MCF 10A (cell line): Measurements from ENCODE around the gene TPSB2. TPM values are rescaled to one million over a fixed set of nuclear protein-coding genes. Genes with fewer than 3 reads are reported as not detected.
"Not testable (repeated sequence)": the region's sequence is repeated elsewhere in the genome, so short reads cannot be mapped to it uniquely, and the experiment has no call there.

ENCODE experiments used
- BruUV-seq: library from RNA; stranded (reverse); fragments of 400-500 nt; replicated peaks from 2 replicates; lab custom pipeline; 2021; lab: Mats Ljungman, UMichigan
- CTCF ChIA-PET: fragments of 300-600 bp; sonication (Branson Sonifier 250); formaldehyde crosslinking; extraction: SDS; loops from one replicate; lab custom pipeline; 2021; ENCODE audit warnings: antibody characterized with exemption, inconsistent platforms; lab: Yijun Ruan, JAX
- POLR2A ChIA-PET: fragments of 300-600, 350-650 bp; sonication (Branson Sonifier 250); formaldehyde crosslinking; extraction: SDS; loops from one replicate; lab custom pipeline; 2020; ENCODE audit warnings: antibody characterized with exemption, inconsistent platforms; lab: Yijun Ruan, JAX
- DNase-seq: peaks from one replicate; pipeline ENCODE4 v3.0.0-alpha.2; 2018; ENCODE audit not compliant: unreplicated experiment
- H3K27ac Mint-ChIP-seq: one replicate; pipeline ENCODE4 v1.8.0; 2022; ENCODE audit warnings: mild to moderate bottlenecking, low read depth, mixed read lengths; ENCODE audit not compliant: unreplicated experiment
- H3K27me3 Mint-ChIP-seq: one replicate; pipeline ENCODE4 v1.8.0; 2022; ENCODE audit warnings: mixed read lengths; ENCODE audit not compliant: insufficient read depth, unreplicated experiment
- H3K36me3 Mint-ChIP-seq: one replicate; pipeline ENCODE4 v1.8.0; 2022; ENCODE audit warnings: mild to moderate bottlenecking, moderate library complexity, mixed read lengths; ENCODE audit not compliant: insufficient read depth, unreplicated experiment
- H3K4me1 Mint-ChIP-seq: one replicate; pipeline ENCODE4 v1.8.0; 2022; ENCODE audit warnings: mixed read lengths; ENCODE audit not compliant: insufficient read depth, unreplicated experiment
- H3K4me3 Mint-ChIP-seq: one replicate; pipeline ENCODE4 v1.8.0; 2022; ENCODE audit warnings: mild to moderate bottlenecking, moderate library complexity, mixed read lengths; ENCODE audit not compliant: unreplicated experiment
- H3K9me3 Mint-ChIP-seq: one replicate; pipeline ENCODE4 v1.8.0; 2022; ENCODE audit warnings: mixed read lengths; ENCODE audit not compliant: unreplicated experiment
- intact Hi-C: fragments of 100-400 bp; cut with micrococcal nuclease; formaldehyde crosslinking; loops from 2 replicates; pipeline ENCODE4 v1.14.1; 2022
- total RNA-seq: library from RNA; stranded (reverse); gene quantifications from 2 replicates; pipeline ENCODE4 v1.2.3, GENCODE V29; 2022
- TF ChIP-seq, protein P1 (sequence below): fragments of 200-600 bp; IDR thresholded peaks from one replicate; pipeline ENCODE4 v1.8.0; 2022; ENCODE audit warnings: antibody characterized with exemption, mild to moderate bottlenecking; ENCODE audit not compliant: unreplicated experiment

Gene TPSB2
- total RNA-seq, 1 experiment from 2014 or later = not detected

GRCh38 chr16:1188432-1189189, 41.4 kb downstream of the TPSB2 start:
- Mint-ChIP-seq H3K27me3 (no peaks in the 10 kb centered on the region), H3K36me3 (no peaks in the 10 kb centered on the region), H3K4me1 (no peaks in the 10 kb centered on the region), H3K27ac (no peak overlapping the region), H3K9me3 (no peaks in the 10 kb centered on the region), H3K4me3 (no peak overlapping the region)
- ChIA-PET CTCF (interaction anchor here (0.7 kb wide), 1 partner anchor 137 kb away, joined by 3 read pairs; no protein-coding TSS in a partner anchor), POLR2A (no interaction called here)
- peak; percentile 39 for DNase-seq
- BruUV-seq = no TSS peak
- TF ChIP-seq, protein P1, sequence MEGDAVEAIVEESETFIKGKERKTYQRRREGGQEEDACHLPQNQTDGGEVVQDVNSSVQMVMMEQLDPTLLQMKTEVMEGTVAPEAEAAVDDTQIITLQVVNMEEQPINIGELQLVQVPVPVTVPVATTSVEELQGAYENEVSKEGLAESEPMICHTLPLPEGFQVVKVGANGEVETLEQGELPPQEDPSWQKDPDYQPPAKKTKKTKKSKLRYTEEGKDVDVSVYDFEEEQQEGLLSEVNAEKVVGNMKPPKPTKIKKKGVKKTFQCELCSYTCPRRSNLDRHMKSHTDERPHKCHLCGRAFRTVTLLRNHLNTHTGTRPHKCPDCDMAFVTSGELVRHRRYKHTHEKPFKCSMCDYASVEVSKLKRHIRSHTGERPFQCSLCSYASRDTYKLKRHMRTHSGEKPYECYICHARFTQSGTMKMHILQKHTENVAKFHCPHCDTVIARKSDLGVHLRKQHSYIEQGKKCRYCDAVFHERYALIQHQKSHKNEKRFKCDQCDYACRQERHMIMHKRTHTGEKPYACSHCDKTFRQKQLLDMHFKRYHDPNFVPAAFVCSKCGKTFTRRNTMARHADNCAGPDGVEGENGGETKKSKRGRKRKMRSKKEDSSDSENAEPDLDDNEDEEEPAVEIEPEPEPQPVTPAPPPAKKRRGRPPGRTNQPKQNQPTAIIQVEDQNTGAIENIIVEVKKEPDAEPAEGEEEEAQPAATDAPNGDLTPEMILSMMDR = no peak
- intact Hi-C loops = no loop called here

- BruUV-seq, POLR2A ChIA-PET, H3K4me1 Mint-ChIP-seq, H3K9me3 Mint-ChIP-seq, H3K36me3 Mint-ChIP-seq, CTCF ChIA-PET, H3K27ac Mint-ChIP-seq, H3K4me3 Mint-ChIP-seq, H3K27me3 Mint-ChIP-seq, intact Hi-C loops, DNase-seq: not testable (repeated sequence)
Observed at GRCh38 chr16:1185460-1186207, 44.4 kb downstream of the TPSB2 start.

DNA sequence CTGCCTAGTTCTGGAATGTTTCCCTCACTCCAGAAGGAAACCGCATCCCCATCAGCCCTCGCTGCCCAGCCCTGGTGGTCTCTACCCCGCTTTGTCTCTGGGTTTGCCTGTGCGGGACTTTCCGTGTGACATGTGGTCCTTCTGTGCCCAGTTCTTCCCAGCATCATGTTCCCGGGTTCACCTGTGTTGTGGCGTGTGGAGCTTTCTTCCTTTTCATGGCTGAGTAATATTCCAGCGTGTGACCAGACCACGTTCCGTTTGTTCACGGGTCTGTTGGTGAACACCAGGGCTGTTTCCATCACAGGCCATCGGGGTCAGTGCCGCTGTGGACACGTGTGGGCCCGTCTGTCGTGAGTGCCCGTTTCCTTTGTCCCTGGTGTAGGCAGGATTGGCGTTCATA, 45.0 kb downstream of the TPSB2 start:
- ChIA-PET CTCF (no interaction called here), POLR2A (no interaction called here)
- Mint-ChIP-seq H3K36me3 (no peaks in the 10 kb centered on the region), H3K9me3 (no peaks in the 10 kb centered on the region), H3K4me1 (no peaks in the 10 kb centered on the region), H3K27ac (no peak overlapping the region), H3K27me3 (no peaks in the 10 kb centered on the region), H3K4me3 (no peak overlapping the region)
- BruUV-seq = no TSS peak
- TF ChIP-seq, protein P1 = no peak
- no peak for DNase-seq
- intact Hi-C loops = no loop called here

GRCh38 chr16:1184156-1184868, 45.7 kb downstream of the TPSB2 start:
- intact Hi-C loops = no loop called here
- CTCF ChIA-PET = no interaction called here
- H3K36me3 Mint-ChIP-seq = no peaks in the 10 kb centered on the region
- no peak for DNase-seq
- POLR2A ChIA-PET = no interaction called here
- TF ChIP-seq, protein P1 = no peak
- H3K9me3 Mint-ChIP-seq = no peaks in the 10 kb centered on the region
- no peak overlapping the region for H3K4me3 Mint-ChIP-seq
- no peaks in the 10 kb centered on the region for H3K4me1 Mint-ChIP-seq
- H3K27me3 Mint-ChIP-seq = no peaks in the 10 kb centered on the region
- BruUV-seq = no TSS peak
- H3K27ac Mint-ChIP-seq = no peak overlapping the region
